HL-60 (cell line): Measurements from ENCODE around the gene AKAP8.

ENCODE experiments used
- DNase-seq, 2 experiments: peaks; one replicate each; pipeline ENCODE4 v3.0.0-alpha.2; 2010 to 2020; ENCODE audit warnings: low read depth in 1 of 2, low spot score in 1 of 2
- H3K27ac ChIP-seq: fragments of 250-450 bp; sonication (Bioruptor Pico); replicated peaks from 2 replicates; pipeline ENCODE4 v1.5.1; 2020; ENCODE audit warnings: mild to moderate bottlenecking, moderate library complexity
- H3K27me3 ChIP-seq: fragments of 250-450 bp; sonication (Bioruptor Pico); 2 replicates; pipeline ENCODE4 v1.5.1; 2021; ENCODE audit warnings: mild to moderate bottlenecking, moderate library complexity; ENCODE audit not compliant: insufficient read depth, poor library complexity, severe bottlenecking
- H3K4me3 ChIP-seq: replicated peaks from 2 replicates; pipeline ENCODE4 v1.5.1; 2011; ENCODE audit warnings: mild to moderate bottlenecking, control low read depth, low read length; ENCODE audit not compliant: insufficient read depth
- CTCF ChIP-seq: IDR thresholded peaks from one replicate; pipeline ENCODE4 v1.5.1; 2011; ENCODE audit warnings: low read length, control low read depth, inconsistent platforms; ENCODE audit not compliant: insufficient read depth
- GABPA ChIP-seq: IDR thresholded peaks from 2 replicates; pipeline ENCODE4 v1.6.1; 2012; ENCODE audit warnings: low read depth
- POLR2AphosphoS5 ChIP-seq: IDR thresholded peaks from 2 replicates; pipeline ENCODE4 v1.6.1; 2012; ENCODE audit warnings: low read depth
- REST ChIP-seq: IDR thresholded peaks from 2 replicates; pipeline ENCODE4 v1.6.1; 2012; ENCODE audit warnings: low read depth; ENCODE audit not compliant: insufficient replicate concordance
- SPI1 ChIP-seq: IDR thresholded peaks from 2 replicates; pipeline ENCODE4 v1.6.1; 2012; ENCODE audit warnings: low read depth, mild to moderate bottlenecking, borderline replicate concordance

AKAP8 gene

GRCh38 chr19:15394426-15394825 is 14.8 kb upstream of the AKAP8 start:
- Histone ChIP-seq H3K4me3 (no peak overlapping the region), H3K27ac (no peak overlapping the region), H3K27me3 (no peaks in the 10 kb centered on the region)
- DNase-seq, result no peak
- TF ChIP-seq REST (no peak), SPI1 (no peak), GABPA (no peak), POLR2AphosphoS5 (no peak)

- TF ChIP-seq CTCF (no peak), POLR2AphosphoS5 (no peak), SPI1 (no peak), REST (no peak), GABPA (no peak)
- DNase-seq, result no peak
- no peaks in the 10 kb centered on the region for H3K27me3 ChIP-seq
- no peak overlapping the region for H3K27ac ChIP-seq
- H3K4me3 ChIP-seq, result no peak overlapping the region
Observed at GRCh38 chr19:15393963-15394362, 14.4 kb upstream of the AKAP8 start.

- H3K27ac ChIP-seq, result no peak overlapping the region
- no peak for DNase-seq
- no peak for TF ChIP-seq POLR2AphosphoS5
- TF ChIP-seq SPI1, result no peak
- no peak for TF ChIP-seq GABPA
- no peak for TF ChIP-seq REST
- no peak for TF ChIP-seq CTCF
- no peaks in the 10 kb centered on the region for H3K27me3 ChIP-seq
- no peak overlapping the region for H3K4me3 ChIP-seq
Observed at GRCh38 chr19:15390814-15391213, 11.2 kb upstream of the AKAP8 start.
